Aorta (tissue), 5 donors: ENCODE results near the gene TMEM82. TPM values are rescaled to one million over a fixed set of nuclear protein-coding genes. Genes with fewer than 3 reads are reported as not detected.
A peak's percentile ranks its signal among the peaks of the same experiment; 100 is the strongest.

Experiments used
- ATAC-seq: fragments of 200-7000 bp; cut with Tn5 transposase; one replicate; pipeline ENCODE4 v1.9.1; 2022; ENCODE audit warnings: moderate library complexity; ENCODE audit not compliant: low FRiP score
- DNase-seq, 2 donors: peaks; one replicate each; pipeline ENCODE4 v3.0.0-alpha.2; 2020
- H3K27ac ChIP-seq, 2 donors: one replicate each; pipeline ENCODE4 v1.5.1; 2013; ENCODE audit warnings: low read length in 2 of 2, mild to moderate bottlenecking in 2 of 2, moderate library complexity in 2 of 2, control low read depth in 1 of 2, inconsistent platforms in 1 of 2, low read depth in 1 of 2
- H3K27me3 ChIP-seq, 2 donors: one replicate each; pipeline ENCODE4 v1.6.1; 2013; ENCODE audit warnings: control low read depth in 1 of 2, low read length in 1 of 2, mild to moderate bottlenecking in 1 of 2, moderate library complexity in 1 of 2; ENCODE audit not compliant: insufficient read depth in 2 of 2, control insufficient read depth in 1 of 2
- H3K36me3 ChIP-seq, 2 donors: one replicate each; pipeline ENCODE4 v1.6.1; 2013; ENCODE audit warnings: control low read depth in 1 of 2, low read length in 1 of 2, mild to moderate bottlenecking in 1 of 2; ENCODE audit not compliant: insufficient read depth in 2 of 2, control insufficient read depth in 1 of 2
- H3K4me1 ChIP-seq, 2 donors: one replicate each; pipeline ENCODE4 v1.6.1; 2013; ENCODE audit warnings: low read length in 2 of 2, control low read depth in 1 of 2, mild to moderate bottlenecking in 1 of 2, moderate library complexity in 1 of 2; ENCODE audit not compliant: insufficient read depth in 2 of 2, control insufficient read depth in 1 of 2
- H3K4me3 ChIP-seq, 2 donors: one replicate each; pipeline ENCODE4 v1.5.1; 2013; ENCODE audit warnings: low read length in 2 of 2, control low read depth in 1 of 2, mild to moderate bottlenecking in 1 of 2
- H3K9me3 ChIP-seq: one replicate; pipeline ENCODE4 v1.6.1; 2013; ENCODE audit warnings: mild to moderate bottlenecking, low read length; ENCODE audit not compliant: control insufficient read depth
- WGBS, 2 donors: extraction: QIAGEN DNeasy Blood & Tissue Kit; methylation state at CpG; one replicate each; pipeline ENCODE4 v1.1.7; 2013; 5-methylcytosine and 5-hydroxymethylcytosine counted together
- intact Hi-C, 2 donors: fragments of 100-400 bp; cut with DNase I; formaldehyde crosslinking; loops; one replicate each; pipeline versions ENCODE4 v1.14.2 to v1.15.0; 2022
- polyA plus RNA-seq, 2 donors: library from polyadenylated mRNA; stranded (reverse); fragments of 200-250 nt; gene quantifications; one replicate each; pipeline ENCODE4 v1.2.3, GENCODE V29; 2013
- total RNA-seq, 2 donors: library from RNA; stranded (reverse); fragmentation: NEBNext Ultra II Directional; extraction: Animal tissue kit (Norgen Biotek cat#: 25700); gene quantifications; one replicate each; pipeline ENCODE4 v1.2.1, GENCODE V29; 2021
- donor health status: healthy with polysubstance abuse.
- donor health status: Bipolar disorder and iron deficiency.
- donor health status: DM: no; HTN: no; CAD: no.
- donor health status: DM: no; HTN: no; CAD: no.
- donor health status: DM: yes; HTN: yes; CAD: no.

Gene TMEM82
- total and polyA plus RNA-seq, 4 donors, result 5.8 TPM; not detected in 3

- peak overlapping the region; percentile 4 to 87 for H3K27ac ChIP-seq
- no peaks in the 10 kb centered on the region for H3K36me3 ChIP-seq
- no peaks in the 10 kb centered on the region for H3K4me1 ChIP-seq
- no peaks in the 10 kb centered on the region for H3K27me3 ChIP-seq
- intact Hi-C loops, result no loop called here
- ATAC-seq (no peak), DNase-seq (peak in 1 of 2 donors; percentile 75)
- H3K9me3 ChIP-seq, result no peaks in the 10 kb centered on the region
- H3K4me3 ChIP-seq, result peak overlapping the region; percentile 5 to 8
- WGBS, 2 donors, result 10 to 13% methylated on average over 21 of the region's 21 CpGs
Observed at GRCh38 chr1:15756143-15757015, 14.1 kb downstream of the TMEM82 start.

- no peaks in the 10 kb centered on the region for H3K36me3 ChIP-seq
- WGBS, 2 donors, result 9 to 15% methylated on average over 9 of the region's 9 CpGs
- H3K27ac ChIP-seq, result peak overlapping the region; percentile 87 to 89
- peak overlapping the region; percentile 5 to 98 for H3K4me3 ChIP-seq
- intact Hi-C loops, result no loop called here
- H3K9me3 ChIP-seq, result no peaks in the 10 kb centered on the region
- DNase-seq (no peak), ATAC-seq (no peak)
- no peaks in the 10 kb centered on the region for H3K4me1 ChIP-seq
- H3K27me3 ChIP-seq, result no peaks in the 10 kb centered on the region
Observed at GRCh38 chr1:15757016-15757543, 14.8 kb downstream of the TMEM82 start.

- 2% methylated on average over 23 to 24 of the region's 24 CpGs for WGBS, 2 donors
- Histone ChIP-seq H3K27ac (peak overlapping the region; percentile 87 to 89), H3K36me3 (no peaks in the 10 kb centered on the region), H3K27me3 (no peaks in the 10 kb centered on the region), H3K4me1 (no peaks in the 10 kb centered on the region), H3K9me3 (no peaks in the 10 kb centered on the region), H3K4me3 (peak overlapping the region; percentile 98 to 99)
- DNase-seq (no peak), ATAC-seq (peak; percentile 45)
- intact Hi-C loops, result no loop called here
Observed at GRCh38 chr1:15757575-15758342, 15.5 kb downstream of the TMEM82 start.

GRCh38 chr1:15758343-15758931 is 16.1 kb downstream of the TMEM82 start, which contains the start of gene FBLIM1:
Gene FBLIM1 (plus strand): TSS chr1:15758795. CDS start chr1:15764984, 6,189 bp downstream.
- WGBS, 2 donors, result 1% methylated on average over 15 to 58 of the region's 58 CpGs
- Histone ChIP-seq H3K27ac (peak within 1 kb of the TSS; percentile 89 to 96), H3K27me3 (no peaks in the 10 kb centered on the region), H3K9me3 (no peaks in the 10 kb centered on the region), H3K36me3 (no peaks in the 10 kb centered on the region), H3K4me3 (peak within 1 kb of the TSS; percentile 98 to 99), H3K4me1 (no peaks in the 10 kb centered on the region)
- ATAC-seq (peak; percentile 12), DNase-seq (peak in 1 of 2 donors; percentile 89)
- intact Hi-C loops, result no loop called here

- 0 to 1% methylated on average over 37 to 58 of the region's 58 CpGs for WGBS, 2 donors
- Histone ChIP-seq H3K4me3 (peak overlapping the region; percentile 98 to 99), H3K9me3 (no peaks in the 10 kb centered on the region), H3K27me3 (no peaks in the 10 kb centered on the region), H3K36me3 (no peaks in the 10 kb centered on the region), H3K4me1 (no peaks in the 10 kb centered on the region), H3K27ac (peak overlapping the region; percentile 89 to 96)
- intact Hi-C loops, result no loop called here
- ATAC-seq (peak; percentile 23), DNase-seq (no peak)
Observed at GRCh38 chr1:15758953-15759661, 16.8 kb downstream of the TMEM82 start.

- H3K4me1 ChIP-seq, result no peaks in the 10 kb centered on the region
Observed at GRCh38 chr1:15760520-15761211, 18.4 kb downstream of the TMEM82 start.

GRCh38 chr1:15761366-15762128 is 19.2 kb downstream of the TMEM82 start:
- no peaks in the 10 kb centered on the region for H3K9me3 ChIP-seq
- ATAC-seq (no peak), DNase-seq (no peak)
- H3K27ac ChIP-seq, result peak overlapping the region in 1 of 2 donors; percentile 77
- H3K36me3 ChIP-seq, result peaks cover 0 to 7% of the 10 kb centered on the region in 2 donors
- peak overlapping the region; percentile 17 to 46 for H3K4me3 ChIP-seq
- intact Hi-C loops, result no loop called here
- H3K27me3 ChIP-seq, result no peaks in the 10 kb centered on the region
- H3K4me1 ChIP-seq, result no peaks in the 10 kb centered on the region
- WGBS, 2 donors, result 2 to 6% methylated on average over 8 of the region's 8 CpGs

More at GRCh38 chr1:15760520-15761211, 18.4 kb downstream of the TMEM82 start:
- peak; percentile 23 for ATAC-seq
- 1 to 5% methylated on average over 12 of the region's 12 CpGs for WGBS, 2 donors
- peak in 1 of 2 donors; percentile 79 for DNase-seq
- intact Hi-C loops, result no loop called here
- Histone ChIP-seq H3K36me3 (peaks cover 0 to 7% of the 10 kb centered on the region in 2 donors), H3K27ac (peak overlapping the region; percentile 77 to 79), H3K27me3 (no peaks in the 10 kb centered on the region), H3K9me3 (no peaks in the 10 kb centered on the region), H3K4me3 (peak overlapping the region; percentile 46 to 99)
